Panc1 (cell line): ENCODE data around the gene TSSC4. TPM values are rescaled to one million over a fixed set of nuclear protein-coding genes. Genes with fewer than 3 reads are reported as not detected.

Experiments used
- ATAC-seq: fragments of 200-7000 bp; cut with Tn5 transposase; 2 replicates; pipeline ENCODE4 v1.9.1; 2020; ENCODE audit warnings: mild to moderate bottlenecking, moderate library complexity
- BruUV-seq: library from RNA; stranded (reverse); fragments of 400-500 nt; replicated peaks from 2 replicates; lab custom pipeline; 2021; lab: Mats Ljungman, UMichigan
- CTCF ChIA-PET: fragments of 300-600 bp; sonication (Branson Sonifier 250); formaldehyde crosslinking; loops from one replicate; lab custom pipeline; 2022; ENCODE audit warnings: antibody characterized with exemption; lab: Charles Lee
- POLR2A ChIA-PET: fragments of 300-600 bp; sonication (Branson Sonifier 250); formaldehyde crosslinking; loops from one replicate; lab custom pipeline; 2022; ENCODE audit warnings: antibody characterized with exemption; lab: Charles Lee
- DNase-seq: peaks from one replicate; pipeline ENCODE4 v3.0.0-alpha.2; 2010; ENCODE audit warnings: low read depth, low spot score
- H3K27ac ChIP-seq: 2 replicates; pipeline ENCODE4 v1.5.1; 2011; ENCODE audit warnings: mild to moderate bottlenecking, low read length, inconsistent platforms
- H3K27me3 ChIP-seq: fragments of 200-500 bp; sonication (Bioruptor generic); 2 replicates; pipeline ENCODE4 v1.6.0; 2014; ENCODE audit warnings: low read length, inconsistent platforms; ENCODE audit not compliant: control insufficient read depth, insufficient read depth
- H3K36me3 ChIP-seq: fragments of 200-500 bp; sonication (Bioruptor generic); 2 replicates; pipeline ENCODE4 v1.5.1; 2014; ENCODE audit warnings: inconsistent platforms, mild to moderate bottlenecking, low read length, moderate library complexity; ENCODE audit not compliant: control insufficient read depth, insufficient read depth
- H3K4me1 ChIP-seq: 2 replicates; pipeline ENCODE4 v1.5.1; 2011; ENCODE audit warnings: inconsistent platforms, mild to moderate bottlenecking, low read length, moderate library complexity; ENCODE audit not compliant: control insufficient read depth, insufficient read depth
- H3K4me3 ChIP-seq, 2 experiments: 2 replicates each; pipeline ENCODE4 v1.5.1; 2011 to 2012; ENCODE audit warnings: low read depth in 2 of 2, low read length in 2 of 2, mild to moderate bottlenecking in 2 of 2, inconsistent platforms in 1 of 2, moderate library complexity in 1 of 2
- H3K9me3 ChIP-seq: fragments of 200-500 bp; sonication (Bioruptor generic); 2 replicates; pipeline ENCODE4 v1.5.1; 2014; ENCODE audit warnings: low read depth, mild to moderate bottlenecking, inconsistent platforms, low read length, moderate library complexity; ENCODE audit not compliant: control insufficient read depth, insufficient read depth
- POLR2AphosphoS5 ChIP-seq: IDR thresholded peaks from 2 replicates; pipeline ENCODE4 v1.6.1; 2012; ENCODE audit warnings: mild to moderate bottlenecking, low read depth, low read length, moderate library complexity
- REST ChIP-seq, 2 experiments: IDR thresholded peaks; 2 replicates each; pipeline ENCODE4 v1.6.1; 2011 to 2012; ENCODE audit warnings: low read depth in 2 of 2, control low read depth in 1 of 2, low read length in 1 of 2, mild to moderate bottlenecking in 1 of 2, moderate library complexity in 1 of 2; ENCODE audit not compliant: insufficient read depth in 1 of 2
- SIN3A ChIP-seq: IDR thresholded peaks from 2 replicates; pipeline ENCODE4 v1.6.1; 2012; ENCODE audit warnings: low read depth, mild to moderate bottlenecking, low read length, moderate library complexity, borderline replicate concordance; ENCODE audit not compliant: insufficient read depth
- TCF7L2 ChIP-seq: IDR thresholded peaks from 2 replicates; pipeline ENCODE4 v1.6.1; 2011; ENCODE audit warnings: mild to moderate bottlenecking, low read depth, low read length, inconsistent platforms
- in situ Hi-C: cut with HindIII; loops from 2 replicates; pipeline ENCODE4 v1.10.0; 2016; ENCODE audit warnings: low sequenced_read_pairs, low pct_unique_long_range_greater_than_20kb
- intact Hi-C: fragments of 100-400 bp; cut with micrococcal nuclease; formaldehyde crosslinking; loops from one replicate; pipeline ENCODE4 v1.10.0; 2022; ENCODE audit not compliant: unreplicated experiment
- total RNA-seq: library from RNA; stranded (reverse); gene quantifications from one replicate; pipeline ENCODE4 v1.2.1, GENCODE V29; 2021; ENCODE audit not compliant: unreplicated experiment
- TF ChIP-seq, protein P1 (sequence below): fragments of 450-650 bp; IDR thresholded peaks from 2 replicates; pipeline ENCODE4 v1.5.1; 2017; ENCODE audit warnings: mild to moderate bottlenecking

TSSC4 gene
- total RNA-seq, 1 experiment from 2014 or later, result 132 TPM

- Histone ChIP-seq H3K4me3 (no peak overlapping the region), H3K36me3 (no peaks in the 10 kb centered on the region), H3K4me1 (no peaks in the 10 kb centered on the region), H3K27ac (no peak overlapping the region), H3K9me3 (no peaks in the 10 kb centered on the region), H3K27me3 (no peaks in the 10 kb centered on the region)
- intact Hi-C loops (no loop called here), in situ Hi-C loops (no loop called here)
- ChIA-PET POLR2A (interaction anchor here (0.5 kb wide), 1 partner anchor 166 kb away, joined by 3 read pairs; no protein-coding TSS in a partner anchor), CTCF (interaction anchor here (1.0 kb wide), 1 partner anchor 11 kb away, joined by 7 read pairs; the partner anchor contains the start of gene TSSC4)
- no TSS peak for BruUV-seq
- no peak for ATAC-seq
- no peak for DNase-seq
- no peak for TF ChIP-seq SIN3A
- TF ChIP-seq, protein P1, sequence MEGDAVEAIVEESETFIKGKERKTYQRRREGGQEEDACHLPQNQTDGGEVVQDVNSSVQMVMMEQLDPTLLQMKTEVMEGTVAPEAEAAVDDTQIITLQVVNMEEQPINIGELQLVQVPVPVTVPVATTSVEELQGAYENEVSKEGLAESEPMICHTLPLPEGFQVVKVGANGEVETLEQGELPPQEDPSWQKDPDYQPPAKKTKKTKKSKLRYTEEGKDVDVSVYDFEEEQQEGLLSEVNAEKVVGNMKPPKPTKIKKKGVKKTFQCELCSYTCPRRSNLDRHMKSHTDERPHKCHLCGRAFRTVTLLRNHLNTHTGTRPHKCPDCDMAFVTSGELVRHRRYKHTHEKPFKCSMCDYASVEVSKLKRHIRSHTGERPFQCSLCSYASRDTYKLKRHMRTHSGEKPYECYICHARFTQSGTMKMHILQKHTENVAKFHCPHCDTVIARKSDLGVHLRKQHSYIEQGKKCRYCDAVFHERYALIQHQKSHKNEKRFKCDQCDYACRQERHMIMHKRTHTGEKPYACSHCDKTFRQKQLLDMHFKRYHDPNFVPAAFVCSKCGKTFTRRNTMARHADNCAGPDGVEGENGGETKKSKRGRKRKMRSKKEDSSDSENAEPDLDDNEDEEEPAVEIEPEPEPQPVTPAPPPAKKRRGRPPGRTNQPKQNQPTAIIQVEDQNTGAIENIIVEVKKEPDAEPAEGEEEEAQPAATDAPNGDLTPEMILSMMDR, result no peak
- TF ChIP-seq TCF7L2, result no peak
These were observed 11.1 kb downstream of the TSSC4 start for GRCh38 chr11:2411446-2412305.

GRCh38 chr11:2412323-2412722 is 11.8 kb downstream of the TSSC4 start:
- Histone ChIP-seq H3K9me3 (no peaks in the 10 kb centered on the region), H3K27ac (no peak overlapping the region), H3K4me1 (no peaks in the 10 kb centered on the region), H3K4me3 (no peak overlapping the region), H3K36me3 (no peaks in the 10 kb centered on the region), H3K27me3 (no peaks in the 10 kb centered on the region)
- intact Hi-C loops, result no loop called here
- CTCF ChIA-PET, result interaction anchor here (1.0 kb wide), 1 partner anchor 12 kb away, joined by 7 read pairs; the partner anchor contains the start of gene TSSC4
- TF ChIP-seq REST (IDR thresholded peaks at IDR 0.05; ENCODE audit: insufficient read depth in 1 of 2, low read depth in 2 of 2, low read length in 1 of 2), result no peak
- no peak for TF ChIP-seq TCF7L2
- no peak for TF ChIP-seq POLR2AphosphoS5
- TF ChIP-seq SIN3A, result no peak
- TF ChIP-seq, protein P1, result no peak
- DNase-seq (no peak), ATAC-seq (no peak)
- BruUV-seq, result no TSS peak
- POLR2A ChIA-PET, result interaction anchor here (0.5 kb wide), 1 partner anchor 167 kb away, joined by 3 read pairs; no protein-coding TSS in a partner anchor
- in situ Hi-C loops, result no loop called here
